ENCODE results near the gene MESD. TPM values are rescaled to one million over a fixed set of nuclear protein-coding genes. Genes with fewer than 3 reads are reported as not detected.

The MESD gene
- total and polyA plus RNA-seq, 2 donors from 2014 or later, result 23.3 to 30.9 TPM

- FAIRE-seq (no peak), DNase-seq (no peak)
- Histone ChIP-seq H3K27ac (ENCODE audit: low read depth in 2 of 2, low read length in 2 of 2) (no peak overlapping the region), H3K27me3 (ENCODE audit: control insufficient read depth, insufficient read depth, low read length) (no peaks in the 10 kb centered on the region), H3K9ac (ENCODE audit: low read length in 3 of 3) (no peak overlapping the region), H3K4me1 (ENCODE audit: control insufficient read depth in 2 of 3, insufficient read depth in 2 of 3, low read depth in 1 of 3, low read length in 3 of 3) (no peaks in the 10 kb centered on the region), H3K36me3 (ENCODE audit: control insufficient read depth in 2 of 3, insufficient read depth in 3 of 3, low read length in 3 of 3) (peaks cover 0 to 6% (median 0%) of the 10 kb centered on the region in 3 donors), H3K9me3 (ENCODE audit: control insufficient read depth in 2 of 3, insufficient read depth in 1 of 3, low read length in 3 of 3) (no peaks in the 10 kb centered on the region), H3K4me3 (ENCODE audit: low read length in 3 of 3) (no peak overlapping the region)
- intact Hi-C loops (cut with DNase I), result no loop called here
- no peak for TF ChIP-seq CTCF (IDR thresholded peaks at IDR 0.05; ENCODE audit: borderline replicate concordance, extremely low read depth, insufficient read depth)
These were observed 69.3 kb downstream of the MESD start for GRCh38 chr15:80920271-80920699.

- no peak for TF ChIP-seq CTCF (IDR thresholded peaks at IDR 0.05; ENCODE audit: borderline replicate concordance, extremely low read depth, insufficient read depth)
- Histone ChIP-seq H3K4me1 (ENCODE audit: control insufficient read depth in 2 of 3, insufficient read depth in 2 of 3, low read depth in 1 of 3, low read length in 3 of 3) (no peaks in the 10 kb centered on the region), H3K9me3 (ENCODE audit: control insufficient read depth in 2 of 3, insufficient read depth in 1 of 3, low read length in 3 of 3) (no peaks in the 10 kb centered on the region), H3K36me3 (ENCODE audit: control insufficient read depth in 2 of 3, insufficient read depth in 3 of 3, low read length in 3 of 3) (peaks cover 0 to 2% (median 0%) of the 10 kb centered on the region in 3 donors), H3K4me3 (ENCODE audit: low read length in 3 of 3) (no peak overlapping the region), H3K27me3 (ENCODE audit: control insufficient read depth, insufficient read depth, low read length) (no peaks in the 10 kb centered on the region), H3K9ac (ENCODE audit: low read length in 3 of 3) (no peak overlapping the region), H3K27ac (ENCODE audit: low read depth in 2 of 2, low read length in 2 of 2) (no peak overlapping the region)
- DNase-seq (no peak), FAIRE-seq (no peak)
- intact Hi-C loops (cut with DNase I), result no loop called here
These were observed 71.3 kb downstream of the MESD start for GRCh38 chr15:80918196-80918783.

GRCh38 chr15:80916056-80916455, 73.6 kb downstream of the MESD start:
- DNase-seq (no peak), FAIRE-seq (no peak)
- intact Hi-C loops (cut with DNase I), result no loop called here
- Histone ChIP-seq H3K27ac (ENCODE audit: low read depth in 2 of 2, low read length in 2 of 2) (no peak overlapping the region), H3K4me1 (ENCODE audit: control insufficient read depth in 2 of 3, insufficient read depth in 2 of 3, low read depth in 1 of 3, low read length in 3 of 3) (no peaks in the 10 kb centered on the region), H3K9ac (ENCODE audit: low read length in 3 of 3) (no peak overlapping the region), H3K9me3 (ENCODE audit: control insufficient read depth in 2 of 3, insufficient read depth in 1 of 3, low read length in 3 of 3) (no peaks in the 10 kb centered on the region), H3K27me3 (ENCODE audit: control insufficient read depth, insufficient read depth, low read length) (no peaks in the 10 kb centered on the region), H3K36me3 (ENCODE audit: control insufficient read depth in 2 of 3, insufficient read depth in 3 of 3, low read length in 3 of 3) (no peaks in the 10 kb centered on the region), H3K4me3 (ENCODE audit: low read length in 3 of 3) (no peak overlapping the region)
- TF ChIP-seq CTCF (IDR thresholded peaks at IDR 0.05; ENCODE audit: borderline replicate concordance, extremely low read depth, insufficient read depth), result no peak

GRCh38 chr15:80915472-80915871, 74.1 kb downstream of the MESD start:
- FAIRE-seq (no peak), DNase-seq (peak in 1 of 5 donors; percentile 14)
- TF ChIP-seq CTCF (IDR thresholded peaks at IDR 0.05; ENCODE audit: borderline replicate concordance, extremely low read depth, insufficient read depth), result no peak
- H3K9me3 ChIP-seq (ENCODE audit: control insufficient read depth in 2 of 3, insufficient read depth in 1 of 3, low read length in 3 of 3), result no peaks in the 10 kb centered on the region
- no peaks in the 10 kb centered on the region for H3K4me1 ChIP-seq (ENCODE audit: control insufficient read depth in 2 of 3, insufficient read depth in 2 of 3, low read depth in 1 of 3, low read length in 3 of 3)
- no peak overlapping the region for H3K9ac ChIP-seq (ENCODE audit: low read length in 3 of 3)
- no peak overlapping the region for H3K27ac ChIP-seq (ENCODE audit: low read depth in 2 of 2, low read length in 2 of 2)
- H3K4me3 ChIP-seq (ENCODE audit: low read length in 3 of 3), result no peak overlapping the region
- intact Hi-C loops (cut with DNase I), result no loop called here
- no peaks in the 10 kb centered on the region for H3K27me3 ChIP-seq (ENCODE audit: control insufficient read depth, insufficient read depth, low read length)
- H3K36me3 ChIP-seq (ENCODE audit: control insufficient read depth in 2 of 3, insufficient read depth in 3 of 3, low read length in 3 of 3), result peaks cover 0 to 3% (median 0%) of the 10 kb centered on the region in 3 donors
